GM23248 (cell line): ENCODE results near the gene PLAAT1. TPM values are rescaled to one million over a fixed set of nuclear protein-coding genes. Genes with fewer than 3 reads are reported as not detected.

ENCODE experiments used
- DNase-seq: peaks from one replicate; pipeline ENCODE4 v3.0.0-alpha.2; 2015
- H2AFZ ChIP-seq: fragments of 200-600 bp; sonication (generic); 2 replicates; pipeline ENCODE4 v1.6.1; 2016; ENCODE audit warnings: antibody characterized with exemption
- H3F3A ChIP-seq: fragments of 200-600 bp; sonication (generic); 2 replicates; pipeline ENCODE4 v1.6.1; 2016; ENCODE audit warnings: mild to moderate bottlenecking, antibody characterized with exemption, mixed run types; ENCODE audit not compliant: insufficient read depth
- H3K27ac ChIP-seq: fragments of 200-600 bp; sonication (generic); 2 replicates; pipeline ENCODE4 v1.5.1; 2016; ENCODE audit warnings: mild to moderate bottlenecking
- H3K27me3 ChIP-seq: fragments of 200-600 bp; sonication (generic); replicated peaks from 2 replicates; pipeline ENCODE4 v1.6.1; 2016; ENCODE audit warnings: mild to moderate bottlenecking; ENCODE audit not compliant: insufficient read depth
- H3K36me3 ChIP-seq: fragments of 200-600 bp; sonication (generic); 2 replicates; pipeline ENCODE4 v1.6.1; 2016; ENCODE audit warnings: low read depth, mild to moderate bottlenecking
- H3K4me1 ChIP-seq: fragments of 200-600 bp; sonication (generic); 2 replicates; pipeline ENCODE4 v1.6.1; 2016; ENCODE audit warnings: mild to moderate bottlenecking; ENCODE audit not compliant: insufficient read depth
- H3K4me2 ChIP-seq: fragments of 200-600 bp; sonication (generic); one replicate; pipeline ENCODE4 v1.6.1; 2016; ENCODE audit warnings: mild to moderate bottlenecking; ENCODE audit not compliant: unreplicated experiment
- H3K4me3 ChIP-seq: fragments of 200-600 bp; sonication (generic); 2 replicates; pipeline ENCODE4 v1.5.1; 2016; ENCODE audit warnings: mild to moderate bottlenecking
- H3K79me2 ChIP-seq: fragments of 200-600 bp; sonication (generic); 2 replicates; pipeline ENCODE4 v1.6.1; 2016; ENCODE audit warnings: mild to moderate bottlenecking; ENCODE audit not compliant: insufficient read depth
- H3K9ac ChIP-seq: fragments of 200-600 bp; sonication (generic); 2 replicates; pipeline ENCODE4 v1.6.1; 2016; ENCODE audit warnings: mild to moderate bottlenecking
- H3K9me2 ChIP-seq: fragments of 200-600 bp; sonication (generic); 2 replicates; pipeline ENCODE4 v1.6.1; 2016; ENCODE audit warnings: mixed run types, mild to moderate bottlenecking, moderate library complexity; ENCODE audit not compliant: insufficient read depth
- H3K9me3 ChIP-seq: fragments of 200-600 bp; sonication (generic); one replicate; pipeline ENCODE4 v1.6.1; 2017; ENCODE audit warnings: low read depth
- H4K20me1 ChIP-seq: fragments of 200-600 bp; sonication (generic); 2 replicates; pipeline ENCODE4 v1.6.0; 2016; ENCODE audit not compliant: insufficient read depth
- EZH2 ChIP-seq: fragments of 200-600 bp; sonication (generic); IDR thresholded peaks from 2 replicates; pipeline ENCODE4 v1.6.1; 2018; ENCODE audit warnings: antibody characterized with exemption, mild to moderate bottlenecking; ENCODE audit not compliant: insufficient read depth, poor library complexity, severe bottlenecking
- EZH2phosphoT487 ChIP-seq: fragments of 200-600 bp; sonication (generic); IDR thresholded peaks from 2 replicates; pipeline ENCODE4 v1.6.1; 2018; ENCODE audit warnings: antibody characterized with exemption, moderate library complexity, mild to moderate bottlenecking, low read depth; ENCODE audit not compliant: insufficient read depth
- WGBS, 2 experiments: methylation state at CpG; one replicate each; pipeline ENCODE4 v1.1.6; 2015 to 2017; ENCODE audit warnings: low lambda C conversion rate in 2 of 2, low coverage in 1 of 2; ENCODE audit errors: missing lambda C conversion rate in 2 of 2; 5-methylcytosine and 5-hydroxymethylcytosine counted together
- in situ Hi-C: fragments of 300-500 bp; cut with MboI; formaldehyde crosslinking; loops from 2 replicates; pipeline ENCODE4 v1.15.0; 2020
- polyA plus RNA-seq: library from polyadenylated mRNA; unstranded; fragments of >200 nt; fragmentation: Nextera tagmentation; extraction: Ambion mirVana; gene quantifications from 2 replicates; pipeline ENCODE4 v1.2.1, GENCODE V29; 2016
- total RNA-seq: library from RNA; depleted of rRNA; stranded (reverse); fragments of >200 nt; shearing (Covaris generic); gene quantifications from 2 replicates; pipeline ENCODE4 v1.2.3, GENCODE V29; 2014

PLAAT1 gene
- total and polyA plus RNA-seq, 2 experiments from 2014 or later, result not detected

DNA sequence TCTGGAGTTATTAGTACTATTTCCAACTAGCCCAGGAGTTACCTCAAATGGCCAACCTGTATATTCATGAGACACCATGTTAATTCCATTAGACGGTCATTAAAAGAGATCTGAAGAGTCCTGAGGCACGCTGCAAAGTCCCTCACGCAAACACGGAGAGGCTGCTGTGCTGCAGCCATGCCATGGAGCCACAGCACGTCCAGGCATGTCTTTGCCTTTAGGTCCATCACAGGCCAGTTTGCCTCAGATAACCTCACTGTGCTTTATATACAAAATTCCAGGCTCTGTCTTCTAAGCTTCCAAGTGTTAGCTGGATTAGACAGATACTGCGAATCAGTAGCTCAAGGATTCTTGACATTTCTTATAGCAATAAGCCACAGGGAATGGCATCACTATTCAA lies 9.8 kb upstream of the PLAAT1 start:
- Histone ChIP-seq H3K27me3 (no peaks in the 10 kb centered on the region; the same call in 1 of the 2 replicates), H3F3A (no peaks in the 10 kb centered on the region), H3K9me3 (no peaks in the 10 kb centered on the region), H3K36me3 (no peaks in the 10 kb centered on the region), H3K9ac (no peak overlapping the region), H3K9me2 (no peaks in the 10 kb centered on the region), H3K4me3 (no peak overlapping the region), H3K79me2 (no peaks in the 10 kb centered on the region), H3K27ac (no peak overlapping the region), H2AFZ (no peak overlapping the region), H3K4me1 (no peaks in the 10 kb centered on the region), H4K20me1 (no peaks in the 10 kb centered on the region), H3K4me2 (no peak overlapping the region)
- no peak for TF ChIP-seq EZH2phosphoT487
- no peak for TF ChIP-seq EZH2
- WGBS, 2 experiments, result 37 to 43% methylated on average over 6 of the region's 6 CpGs
- DNase-seq, result no peak
- in situ Hi-C loops, result no loop called here

DNA sequence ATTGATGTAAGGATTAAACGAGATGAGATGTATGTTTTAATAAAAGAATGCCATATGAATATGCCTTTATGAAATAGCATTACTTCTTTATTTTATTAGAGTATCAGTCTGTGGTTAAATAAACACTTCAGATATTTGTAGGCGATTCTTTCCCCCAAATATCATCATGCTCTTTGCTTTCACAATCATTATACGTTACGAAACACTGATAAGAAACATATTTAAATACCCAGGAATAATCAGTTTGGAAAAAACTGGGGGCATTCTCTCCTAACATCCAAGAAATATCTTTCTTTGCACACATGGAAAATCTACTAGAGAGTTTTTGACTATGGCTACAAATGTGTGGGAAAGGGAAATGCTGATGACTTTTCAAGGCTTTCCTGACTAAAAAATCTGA lies 4.4 kb upstream of the PLAAT1 start:
- H3K79me2 ChIP-seq, result no peaks in the 10 kb centered on the region
- H3K4me2 ChIP-seq, result no peak overlapping the region
- no peaks in the 10 kb centered on the region for H3K4me1 ChIP-seq
- H3K27ac ChIP-seq, result no peak overlapping the region
- 22 to 33% methylated on average over 4 of the region's 4 CpGs for WGBS, 2 experiments
- H3K27me3 ChIP-seq, result peaks cover 12% of the 10 kb centered on the region
- DNase-seq, result no peak
- no peak overlapping the region for H3K9ac ChIP-seq
- H3K9me2 ChIP-seq, result no peaks in the 10 kb centered on the region
- no peaks in the 10 kb centered on the region for H3K9me3 ChIP-seq
- no peak overlapping the region for H3K4me3 ChIP-seq
- TF ChIP-seq EZH2 (no peak), EZH2phosphoT487 (no peak)
- H3F3A ChIP-seq, result no peaks in the 10 kb centered on the region
- no peaks in the 10 kb centered on the region for H4K20me1 ChIP-seq
- no peak overlapping the region for H2AFZ ChIP-seq
- H3K36me3 ChIP-seq, result no peaks in the 10 kb centered on the region
- in situ Hi-C loops, result no loop called here

DNA sequence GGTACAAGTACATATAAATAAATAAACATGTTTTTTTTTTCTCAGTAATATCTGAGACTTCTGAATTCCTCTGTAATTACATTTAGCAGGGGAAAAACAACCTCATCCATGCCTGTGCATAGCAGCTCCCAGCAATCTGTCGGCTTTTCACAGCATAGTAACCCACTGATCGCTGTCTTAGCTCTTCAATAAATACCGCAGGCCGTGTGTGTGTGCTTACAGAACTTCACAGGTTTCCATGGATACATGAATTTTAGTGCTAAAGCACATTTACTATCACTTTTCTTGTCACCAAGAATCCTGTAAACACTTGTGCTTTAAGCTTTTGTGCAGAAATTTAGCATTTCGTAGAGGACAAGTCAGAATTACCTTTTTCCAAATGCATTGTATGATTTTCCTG lies 4.0 kb upstream of the PLAAT1 start:
- Histone ChIP-seq H3K9ac (no peak overlapping the region), H3K27me3 (peaks cover 16% of the 10 kb centered on the region), H3K36me3 (no peaks in the 10 kb centered on the region), H3K27ac (no peak overlapping the region), H3K4me3 (no peak overlapping the region), H4K20me1 (no peaks in the 10 kb centered on the region), H3K79me2 (no peaks in the 10 kb centered on the region), H3F3A (no peaks in the 10 kb centered on the region), H3K9me2 (no peaks in the 10 kb centered on the region), H3K4me1 (no peaks in the 10 kb centered on the region), H3K4me2 (no peak overlapping the region), H2AFZ (no peak overlapping the region), H3K9me3 (no peaks in the 10 kb centered on the region)
- WGBS, 2 experiments, result 47 to 53% methylated on average over 5 of the region's 5 CpGs
- no peak for DNase-seq
- TF ChIP-seq EZH2phosphoT487 (no peak), EZH2 (no peak)
- in situ Hi-C loops, result no loop called here

DNA sequence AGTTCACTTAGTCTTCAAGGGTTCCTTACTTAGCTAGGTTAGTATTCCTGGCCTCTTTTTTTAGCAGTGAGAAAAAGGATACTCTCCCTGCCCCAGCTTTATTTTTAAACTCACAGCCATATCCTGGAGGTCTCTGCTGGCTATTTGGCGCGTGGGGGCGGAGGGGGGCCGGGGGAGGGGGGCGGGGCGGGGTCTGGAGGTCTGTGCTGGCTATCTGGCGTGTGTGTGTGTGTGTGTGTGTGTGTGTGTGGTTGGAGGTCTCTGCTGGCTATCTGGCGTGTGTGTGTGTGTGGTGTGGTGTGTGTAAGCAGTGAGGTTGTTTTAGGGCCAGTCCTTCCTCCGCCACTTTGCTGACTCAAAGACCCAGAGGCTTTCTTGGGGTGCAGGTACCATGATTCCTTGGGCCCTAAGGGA lies 579 bp upstream of the PLAAT1 start:
- H3K36me3 ChIP-seq, result no peaks in the 10 kb centered on the region
- peak overlapping the region; percentile 42 for H3K4me2 ChIP-seq
- no peaks in the 10 kb centered on the region for H3K79me2 ChIP-seq
- H3K9ac ChIP-seq, result no peak overlapping the region
- no peak overlapping the region for H3K27ac ChIP-seq
- in situ Hi-C loops, result no loop called here
- peak overlapping the region; percentile 59; the same call in 1 of the 2 replicates for H3K4me3 ChIP-seq
- H3F3A ChIP-seq, result no peaks in the 10 kb centered on the region
- peaks cover 17% of the 10 kb centered on the region for H3K27me3 ChIP-seq
- 10 to 26% methylated on average over 2 to 9 of the region's 9 CpGs for WGBS, 2 experiments
- H3K4me1 ChIP-seq, result no peaks in the 10 kb centered on the region
- no peaks in the 10 kb centered on the region for H4K20me1 ChIP-seq
- no peak for DNase-seq
- TF ChIP-seq EZH2phosphoT487 (no peak), EZH2 (no peak)
- H2AFZ ChIP-seq, result peak overlapping the region; percentile 66; the same call in 1 of the 2 replicates
- no peaks in the 10 kb centered on the region for H3K9me2 ChIP-seq
- H3K9me3 ChIP-seq, result no peaks in the 10 kb centered on the region

DNA sequence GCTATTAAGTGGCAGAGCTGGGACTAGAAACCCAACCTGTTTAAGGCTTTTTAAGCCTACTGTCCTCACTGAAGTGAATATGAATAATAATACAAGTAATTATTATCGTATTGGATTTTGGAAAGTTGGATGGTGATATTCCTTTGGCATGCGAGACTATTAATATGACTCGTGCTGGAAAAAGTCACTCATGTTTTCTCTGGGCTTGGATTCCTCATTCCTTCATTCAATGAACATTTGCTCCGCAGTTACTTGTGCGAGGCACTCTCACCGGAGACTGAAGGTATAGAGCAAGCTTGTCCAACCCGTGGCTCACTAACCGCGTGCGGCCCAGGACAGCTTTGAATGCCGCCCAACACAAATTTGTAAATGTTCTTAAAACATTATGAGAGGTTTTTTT lies 694 bp downstream of the PLAAT1 start:
- Histone ChIP-seq H3K9me2 (no peaks in the 10 kb centered on the region), H3K27me3 (peaks cover 17% of the 10 kb centered on the region), H3K9me3 (no peaks in the 10 kb centered on the region), H2AFZ (peak overlapping the region; percentile 79; the same call in 1 of the 2 replicates), H3K36me3 (no peaks in the 10 kb centered on the region), H3K27ac (no peak overlapping the region), H3K4me3 (0 out of 2 replicates have a peak overlapping the region, but pooled peaks have one; percentile 53), H3K4me2 (no peak overlapping the region), H3K79me2 (no peaks in the 10 kb centered on the region), H3K4me1 (no peaks in the 10 kb centered on the region), H4K20me1 (no peaks in the 10 kb centered on the region), H3K9ac (no peak overlapping the region), H3F3A (no peaks in the 10 kb centered on the region)
- DNase-seq, result peak; percentile 6
- 45% methylated on average over 11 of the region's 11 CpGs for WGBS, 2 experiments
- in situ Hi-C loops, result no loop called here
- TF ChIP-seq EZH2 (no peak), EZH2phosphoT487 (no peak)
